ENCODE measurements around the gene NTM.

DNA sequence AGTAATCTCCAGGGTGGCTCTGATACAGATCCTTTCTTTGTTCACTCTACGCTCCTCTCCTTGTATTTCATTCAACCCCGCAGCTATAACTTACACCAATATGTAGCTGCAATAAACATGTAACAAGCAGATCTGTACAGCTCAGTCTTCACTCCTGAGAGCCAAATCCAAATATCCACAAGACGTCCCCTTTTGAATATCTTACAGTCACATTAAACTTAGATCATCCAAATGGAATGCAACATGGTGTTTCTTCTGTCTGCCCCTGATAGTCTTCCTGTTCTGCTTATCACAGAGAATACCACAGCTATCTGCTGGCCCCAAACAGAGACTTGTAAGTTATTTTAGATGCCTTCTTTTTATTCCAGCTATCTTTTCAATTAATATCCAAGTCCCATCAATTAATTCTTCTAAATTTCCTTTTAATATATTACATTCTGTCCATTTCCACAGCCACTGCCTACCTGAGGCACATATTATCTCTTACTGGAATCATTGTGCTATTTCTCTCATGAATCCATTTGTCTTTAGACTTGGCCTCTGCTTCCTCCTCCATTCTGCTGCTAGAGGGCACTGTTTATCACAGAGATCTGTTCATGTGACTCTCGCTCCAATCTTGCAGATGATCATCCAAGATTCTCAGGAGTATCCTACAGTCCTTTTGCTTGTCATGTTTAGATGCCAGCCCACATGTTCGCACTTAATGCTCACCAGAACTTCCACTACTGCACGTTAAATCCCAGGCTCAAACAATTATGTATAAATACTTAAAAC, 908.6 kb downstream of the NTM start:
- TF ChIP-seq POLR2AphosphoS5 (IDR thresholded peaks at IDR 0.05; ENCODE audit: low read depth, low read length) (no peak), POLR2A (IDR thresholded peaks at IDR 0.05; ENCODE audit: low read depth, low read length) (no peak)

Measured in GM12891 (cell line).